Measurements from ENCODE around the gene MIEF2. TPM values are rescaled to one million over a fixed set of nuclear protein-coding genes. Genes with fewer than 3 reads are reported as not detected.

Gene MIEF2
- total RNA-seq, 1 experiment from 2014 or later: 11.2 TPM

- H3K4me3 ChIP-seq (ENCODE audit: low read depth in 2 of 2, low read length in 2 of 2): no peak overlapping the region
- H3K27ac ChIP-seq (ENCODE audit: low read length): no peak overlapping the region
- H3K9me3 ChIP-seq (ENCODE audit: control insufficient read depth, insufficient read depth, low read depth, low read length): no peaks in the 10 kb centered on the region
- BruUV-seq (replicated peaks): no TSS peak
- in situ Hi-C loops (cut with HindIII; ENCODE audit: low pct_unique_long_range_greater_than_20kb, low sequenced_read_pairs): no loop called here
- TF ChIP-seq TCF7L2 (IDR thresholded peaks at IDR 0.05; ENCODE audit: low read depth, low read length) (no peak), CTCF (IDR thresholded peaks at IDR 0.05) (no peak), SIN3A (IDR thresholded peaks at IDR 0.05; ENCODE audit: borderline replicate concordance, insufficient read depth, low read depth, low read length) (no peak), POLR2AphosphoS5 (IDR thresholded peaks at IDR 0.05; ENCODE audit: low read depth, low read length) (no peak)
- TF ChIP-seq, protein P1, sequence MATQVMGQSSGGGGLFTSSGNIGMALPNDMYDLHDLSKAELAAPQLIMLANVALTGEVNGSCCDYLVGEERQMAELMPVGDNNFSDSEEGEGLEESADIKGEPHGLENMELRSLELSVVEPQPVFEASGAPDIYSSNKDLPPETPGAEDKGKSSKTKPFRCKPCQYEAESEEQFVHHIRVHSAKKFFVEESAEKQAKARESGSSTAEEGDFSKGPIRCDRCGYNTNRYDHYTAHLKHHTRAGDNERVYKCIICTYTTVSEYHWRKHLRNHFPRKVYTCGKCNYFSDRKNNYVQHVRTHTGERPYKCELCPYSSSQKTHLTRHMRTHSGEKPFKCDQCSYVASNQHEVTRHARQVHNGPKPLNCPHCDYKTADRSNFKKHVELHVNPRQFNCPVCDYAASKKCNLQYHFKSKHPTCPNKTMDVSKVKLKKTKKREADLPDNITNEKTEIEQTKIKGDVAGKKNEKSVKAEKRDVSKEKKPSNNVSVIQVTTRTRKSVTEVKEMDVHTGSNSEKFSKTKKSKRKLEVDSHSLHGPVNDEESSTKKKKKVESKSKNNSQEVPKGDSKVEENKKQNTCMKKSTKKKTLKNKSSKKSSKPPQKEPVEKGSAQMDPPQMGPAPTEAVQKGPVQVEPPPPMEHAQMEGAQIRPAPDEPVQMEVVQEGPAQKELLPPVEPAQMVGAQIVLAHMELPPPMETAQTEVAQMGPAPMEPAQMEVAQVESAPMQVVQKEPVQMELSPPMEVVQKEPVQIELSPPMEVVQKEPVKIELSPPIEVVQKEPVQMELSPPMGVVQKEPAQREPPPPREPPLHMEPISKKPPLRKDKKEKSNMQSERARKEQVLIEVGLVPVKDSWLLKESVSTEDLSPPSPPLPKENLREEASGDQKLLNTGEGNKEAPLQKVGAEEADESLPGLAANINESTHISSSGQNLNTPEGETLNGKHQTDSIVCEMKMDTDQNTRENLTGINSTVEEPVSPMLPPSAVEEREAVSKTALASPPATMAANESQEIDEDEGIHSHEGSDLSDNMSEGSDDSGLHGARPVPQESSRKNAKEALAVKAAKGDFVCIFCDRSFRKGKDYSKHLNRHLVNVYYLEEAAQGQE (IDR thresholded peaks at IDR 0.05; ENCODE audit: insufficient read depth in 1 of 2, low read depth in 2 of 2, low read length in 1 of 2): no peak
- H3K4me1 ChIP-seq (ENCODE audit: control insufficient read depth, insufficient read depth, low read length): no peaks in the 10 kb centered on the region
- no peaks in the 10 kb centered on the region for H3K36me3 ChIP-seq (ENCODE audit: control insufficient read depth, insufficient read depth, low read length)
- DNase-seq (ENCODE audit: low read depth, low spot score) (no peak), ATAC-seq (no peak)
- ChIA-PET CTCF (no interaction called here), POLR2A (no interaction called here)
- intact Hi-C loops (cut with micrococcal nuclease; ENCODE audit: unreplicated experiment): no loop called here
- H3K27me3 ChIP-seq (ENCODE audit: control insufficient read depth, insufficient read depth, low read length): no peaks in the 10 kb centered on the region
Observed at GRCh38 chr17:18234853-18235380, 25.5 kb upstream of the MIEF2 start.

GRCh38 chr17:18235743-18236256 lies 24.7 kb upstream of the MIEF2 start:
- in situ Hi-C loops (cut with HindIII; ENCODE audit: low pct_unique_long_range_greater_than_20kb, low sequenced_read_pairs) (no loop called here), intact Hi-C loops (cut with micrococcal nuclease; ENCODE audit: unreplicated experiment) (no loop called here)
- ChIA-PET CTCF (no interaction called here), POLR2A (no interaction called here)
- Histone ChIP-seq H3K9me3 (ENCODE audit: control insufficient read depth, insufficient read depth, low read depth, low read length) (no peaks in the 10 kb centered on the region), H3K27me3 (ENCODE audit: control insufficient read depth, insufficient read depth, low read length) (no peaks in the 10 kb centered on the region), H3K36me3 (ENCODE audit: control insufficient read depth, insufficient read depth, low read length) (no peaks in the 10 kb centered on the region), H3K4me3 (ENCODE audit: low read depth in 2 of 2, low read length in 2 of 2) (no peak overlapping the region), H3K27ac (ENCODE audit: low read length) (no peak overlapping the region), H3K4me1 (ENCODE audit: control insufficient read depth, insufficient read depth, low read length) (no peaks in the 10 kb centered on the region)
- TF ChIP-seq CTCF (IDR thresholded peaks at IDR 0.05) (no peak), TCF7L2 (IDR thresholded peaks at IDR 0.05; ENCODE audit: low read depth, low read length) (no peak), SIN3A (IDR thresholded peaks at IDR 0.05; ENCODE audit: borderline replicate concordance, insufficient read depth, low read depth, low read length) (no peak), POLR2AphosphoS5 (IDR thresholded peaks at IDR 0.05; ENCODE audit: low read depth, low read length) (no peak)
- TF ChIP-seq, protein P1 (IDR thresholded peaks at IDR 0.05; ENCODE audit: insufficient read depth in 1 of 2, low read depth in 2 of 2, low read length in 1 of 2): no peak
- ATAC-seq (0 out of 2 replicates have a peak, but pooled peaks have one; percentile 16), DNase-seq (ENCODE audit: low read depth, low spot score) (no peak)
- no TSS peak for BruUV-seq (replicated peaks)

Data from Panc1 (cell line).